ENCODE data around the gene LEPR. TPM values are rescaled to one million over a fixed set of nuclear protein-coding genes. Genes with fewer than 3 reads are reported as not detected.

LEPR gene
- total RNA-seq, 1 donor from 2014 or later = 25.4 TPM

- DNase-seq (ENCODE audit: low read depth in 2 of 2) = no peak
Measured at GRCh38 chr1:65412256-65412983, 8.0 kb upstream of the LEPR start.

GRCh38 chr1:65412984-65413375 is 7.5 kb upstream of the LEPR start:
- no peak for DNase-seq (ENCODE audit: low read depth in 2 of 2)

GRCh38 chr1:65414538-65414937 is 5.9 kb upstream of the LEPR start:
- DNase-seq (ENCODE audit: low read depth in 2 of 2) = no peak

GRCh38 chr1:65416767-65417166 is 3.7 kb upstream of the LEPR start:
- no peak for DNase-seq (ENCODE audit: low read depth in 2 of 2)

- no peak for DNase-seq (ENCODE audit: low read depth in 2 of 2)
Measured at GRCh38 chr1:65417729-65418128, 2.7 kb upstream of the LEPR start.

GRCh38 chr1:65418522-65419185 is 1.8 kb upstream of the LEPR start:
- DNase-seq (ENCODE audit: low read depth in 2 of 2) = no peak

- DNase-seq (ENCODE audit: low read depth in 2 of 2) = peak; percentile 96 to 99
Measured at GRCh38 chr1:65419681-65420589, 533 bp upstream of the LEPR start.

GRCh38 chr1:65421351-65422025 is 1.0 kb downstream of the LEPR start:
- peak; percentile 80 to 91 for DNase-seq (ENCODE audit: low read depth in 2 of 2)

GRCh38 chr1:65422241-65423203 is 2.1 kb downstream of the LEPR start:
- peak in 1 of 2 donors; percentile 63 for DNase-seq (ENCODE audit: low read depth in 2 of 2)

GRCh38 chr1:65423884-65424572 is 3.6 kb downstream of the LEPR start:
- DNase-seq (ENCODE audit: low read depth in 2 of 2) = peak in 1 of 2 donors; percentile 84

GRCh38 chr1:65424573-65424889 is 4.1 kb downstream of the LEPR start:
- peak in 1 of 2 donors; percentile 16 for DNase-seq (ENCODE audit: low read depth in 2 of 2)

GRCh38 chr1:65425006-65425405 is 4.5 kb downstream of the LEPR start:
- DNase-seq (ENCODE audit: low read depth in 2 of 2) = no peak

GRCh38 chr1:65425697-65426096 is 5.2 kb downstream of the LEPR start:
- peak; percentile 78 to 92 for DNase-seq (ENCODE audit: low read depth in 2 of 2)

GRCh38 chr1:65429078-65429477 is 8.6 kb downstream of the LEPR start:
- no peak for DNase-seq (ENCODE audit: low read depth in 2 of 2)

GRCh38 chr1:65429806-65430205 is 9.3 kb downstream of the LEPR start:
- DNase-seq (ENCODE audit: low read depth in 2 of 2) = peak; percentile 96 to 97

- DNase-seq (ENCODE audit: low read depth in 2 of 2) = peak; percentile 74 to 79
Measured at GRCh38 chr1:65431111-65431705, 10.7 kb downstream of the LEPR start.

GRCh38 chr1:65432918-65433317 is 12.4 kb downstream of the LEPR start:
- no peak for DNase-seq (ENCODE audit: low read depth in 2 of 2)

- no peak for DNase-seq (ENCODE audit: low read depth in 2 of 2)
Measured at GRCh38 chr1:65434255-65434654, 13.8 kb downstream of the LEPR start.

GRCh38 chr1:65434760-65435159 is 14.3 kb downstream of the LEPR start:
- no peak for DNase-seq (ENCODE audit: low read depth in 2 of 2)
